H1 (cell line): Measurements from ENCODE around the gene SLC4A9. TPM values are rescaled to one million over a fixed set of nuclear protein-coding genes. Genes with fewer than 3 reads are reported as not detected.

ENCODE experiments used
- CTCF ChIA-PET: fragments of 300-600 bp; sonication (Branson Sonifier 250); formaldehyde crosslinking; loops from one replicate; lab custom pipeline; 2021; ENCODE audit not compliant: partially characterized antibody; lab: Charles Lee
- POLR2A ChIA-PET: fragments of 300-600 bp; sonication (Branson Sonifier 250); formaldehyde crosslinking; loops from one replicate; lab custom pipeline; 2021; ENCODE audit warnings: inconsistent platforms; ENCODE audit not compliant: partially characterized antibody; lab: Charles Lee
- DNase-seq, 2 experiments: peaks; one replicate each; pipeline versions ENCODE4 v3.0.0 to v3.0.0-alpha.2; 2010 to 2022; ENCODE audit warnings: low spot score in 2 of 2, low read depth in 1 of 2, mixed read lengths in 1 of 2
- FAIRE-seq: peaks from 2 replicates; lab custom pipeline; 2011; peaks lifted over from hg19 to GRCh38; lab: Jason Lieb, UNC
- H2AFZ ChIP-seq: 2 replicates; pipeline ENCODE4 v1.8.1; 2012; ENCODE audit warnings: low read length, inconsistent platforms
- H2AK5ac ChIP-seq: 2 replicates; pipeline ENCODE4 v1.6.1; 2013; ENCODE audit warnings: low read depth, low read length
- H2BK120ac ChIP-seq: replicated peaks from 2 replicates; pipeline ENCODE3; 2013; ENCODE audit warnings: low read depth, low read length, inconsistent platforms
- H2BK12ac ChIP-seq: 2 replicates; pipeline ENCODE4 v1.6.1; 2013; ENCODE audit warnings: low read depth, low read length
- H2BK15ac ChIP-seq: 2 replicates; pipeline ENCODE4 v1.6.1; 2013; ENCODE audit warnings: low read length
- H2BK20ac ChIP-seq: 2 replicates; pipeline ENCODE4 v1.6.1; 2013; ENCODE audit warnings: low read length
- H2BK5ac ChIP-seq: 2 replicates; pipeline ENCODE4 v1.6.1; 2013; ENCODE audit warnings: low read depth, low read length
- H3K14ac ChIP-seq: 2 replicates; pipeline ENCODE4 v1.6.1; 2013; ENCODE audit warnings: inconsistent platforms; ENCODE audit not compliant: insufficient read length
- H3K18ac ChIP-seq: 2 replicates; pipeline ENCODE4 v1.6.1; 2013; ENCODE audit warnings: low read length; ENCODE audit errors: extremely low read depth
- H3K23ac ChIP-seq: 2 replicates; pipeline ENCODE4 v1.6.1; 2013; ENCODE audit warnings: inconsistent platforms; ENCODE audit not compliant: insufficient read length
- H3K23me2 ChIP-seq: 2 replicates; pipeline ENCODE4 v1.6.1; 2013; ENCODE audit warnings: low read depth, low read length
- H3K27ac ChIP-seq: 2 replicates; pipeline ENCODE4 v1.6.1; 2011; ENCODE audit warnings: low read depth, low read length, inconsistent platforms
- H3K27me3 ChIP-seq, 4 experiments: replicated peaks in 1 of 4; 1 replicate in 1 of 4; 2 replicates in 3 of 4; pipeline versions ENCODE4 v1.6.1 to v1.8.1; 2011 to 2013; ENCODE audit warnings: low read length in 3 of 4, mild to moderate bottlenecking in 3 of 4, inconsistent platforms in 2 of 4, mixed read lengths in 2 of 4, moderate library complexity in 1 of 4; ENCODE audit not compliant: control insufficient read depth in 3 of 4, insufficient read depth in 3 of 4; ENCODE audit errors: extremely low read depth in 1 of 4
- H3K36me3 ChIP-seq, 4 experiments: 2 replicates each; pipeline versions ENCODE4 v1.6.1 to v1.8.1; 2011 to 2013; ENCODE audit warnings: mild to moderate bottlenecking in 4 of 4, low read length in 3 of 4, moderate library complexity in 2 of 4, control low read depth in 1 of 4, inconsistent platforms in 1 of 4; ENCODE audit not compliant: insufficient read depth in 4 of 4, control insufficient read depth in 2 of 4
- H3K4ac ChIP-seq: replicated peaks from 2 replicates; pipeline ENCODE3; 2013; ENCODE audit warnings: low read length, low read depth, mixed read lengths, inconsistent platforms; ENCODE audit not compliant: insufficient read length
- H3K4me1 ChIP-seq, 4 experiments: replicated peaks in 1 of 4; 1 replicate in 1 of 4; 2 replicates in 3 of 4; pipeline versions ENCODE4 v1.6.1 to v1.8.1; 2011 to 2013; ENCODE audit warnings: low read length in 3 of 4, inconsistent platforms in 2 of 4, mixed read lengths in 1 of 4; ENCODE audit not compliant: insufficient read depth in 4 of 4, control insufficient read depth in 3 of 4
- H3K4me2 ChIP-seq, 2 experiments: 2 replicates each; pipeline versions ENCODE4 v1.6.1 to v1.8.1; 2011 to 2013; ENCODE audit warnings: low read depth in 2 of 2, low read length in 2 of 2, control low read depth in 1 of 2, inconsistent platforms in 1 of 2, mild to moderate bottlenecking in 1 of 2; ENCODE audit not compliant: insufficient read depth in 1 of 2
- H3K4me3 ChIP-seq, 4 experiments: fragments of 200-600, 300-600 bp in 1 of 4; sonication (generic), shearing (Covaris generic), sonication (Bioruptor Twin) in 1 of 4; 2 replicates each; pipeline versions ENCODE4 v1.5.1 to v1.8.1; 2011 to 2016; ENCODE audit warnings: low read length in 4 of 4, low read depth in 3 of 4, control low read depth in 2 of 4, inconsistent platforms in 2 of 4, mild to moderate bottlenecking in 2 of 4, mixed read lengths in 1 of 4, moderate library complexity in 1 of 4; ENCODE audit not compliant: insufficient read depth in 2 of 4; ENCODE audit errors: extremely low read depth in 1 of 4
- H3K56ac ChIP-seq: replicated peaks from 2 replicates; pipeline ENCODE3; 2013; ENCODE audit warnings: low read depth, mild to moderate bottlenecking, mixed read lengths, low read length, inconsistent platforms; ENCODE audit not compliant: insufficient read length
- H3K79me1 ChIP-seq: 2 replicates; pipeline ENCODE4 v1.6.1; 2013; ENCODE audit warnings: low read depth, low read length, control low read depth
- H3K79me2 ChIP-seq, 2 experiments: 2 replicates each; pipeline versions ENCODE4 v1.6.1 to v1.8.1; 2012 to 2013; ENCODE audit warnings: low read length in 2 of 2, mild to moderate bottlenecking in 2 of 2, inconsistent platforms in 1 of 2; ENCODE audit not compliant: insufficient read depth in 2 of 2, control insufficient read depth in 1 of 2
- H3K9ac ChIP-seq, 4 experiments: replicated peaks in 1 of 4; 1 replicate in 1 of 4; 2 replicates in 3 of 4; pipeline versions ENCODE4 v1.6.1 to v1.8.1; 2011 to 2013; ENCODE audit warnings: low read depth in 3 of 4, low read length in 3 of 4, control low read depth in 2 of 4, mild to moderate bottlenecking in 2 of 4, moderate library complexity in 2 of 4, inconsistent platforms in 1 of 4; ENCODE audit errors: extremely low read depth in 1 of 4
- H3K9me3 ChIP-seq, 2 experiments: 2 replicates each; pipeline versions ENCODE4 v1.6.1 to v1.8.1; 2012 to 2013; ENCODE audit warnings: mild to moderate bottlenecking in 2 of 2, moderate library complexity in 2 of 2, control low read depth in 1 of 2, inconsistent platforms in 1 of 2, low read depth in 1 of 2, low read length in 1 of 2, mixed read lengths in 1 of 2; ENCODE audit not compliant: insufficient read depth in 2 of 2
- H4K20me1 ChIP-seq, 2 experiments: replicated peaks in 1 of 2; 2 replicates each; pipeline versions ENCODE3 to v1.8.1; 2011 to 2013; ENCODE audit warnings: inconsistent platforms in 2 of 2, low read length in 2 of 2, mild to moderate bottlenecking in 1 of 2; ENCODE audit not compliant: insufficient read depth in 2 of 2, control insufficient read depth in 1 of 2
- H4K5ac ChIP-seq: 2 replicates; pipeline ENCODE4 v1.6.1; 2013; ENCODE audit warnings: low read length, low read depth, mixed read lengths, inconsistent platforms; ENCODE audit not compliant: insufficient read length
- H4K8ac ChIP-seq: 2 replicates; pipeline ENCODE4 v1.8.0; 2013; ENCODE audit warnings: mild to moderate bottlenecking, moderate library complexity, low read length, inconsistent platforms; ENCODE audit not compliant: insufficient read depth; ENCODE audit errors: extremely low read depth
- H4K91ac ChIP-seq: replicated peaks from 2 replicates; pipeline ENCODE3; 2013; ENCODE audit warnings: low read length, mixed read lengths, inconsistent platforms; ENCODE audit not compliant: insufficient read length
- BRCA1 ChIP-seq: IDR thresholded peaks from 2 replicates; pipeline ENCODE4 v1.6.1; 2012; ENCODE audit warnings: low read depth, low read length, improper control_type of control experiment
- RBBP5 ChIP-seq: IDR thresholded peaks from 2 replicates; pipeline ENCODE4 v1.7.1; 2012; ENCODE audit warnings: low read depth, mild to moderate bottlenecking, inconsistent platforms, low read length, moderate library complexity, borderline replicate concordance
- SRF ChIP-seq: IDR thresholded peaks from 2 replicates; pipeline ENCODE4 v1.6.1; 2011; ENCODE audit warnings: mild to moderate bottlenecking, low read depth, low read length, moderate library complexity
- ZNF274 ChIP-seq: IDR thresholded peaks from 2 replicates; pipeline ENCODE4 v1.7.0; 2012; ENCODE audit warnings: low read length, borderline replicate concordance; ENCODE audit errors: extremely low read depth
- WGBS, 2 experiments: shearing (Covaris generic) in 1 of 2; methylation state at CpG; one replicate each; pipeline versions ENCODE4 v1.1.6 to v1.1.7; 2013 to 2015; ENCODE audit warnings: low lambda C conversion rate in 2 of 2, mixed read lengths in 2 of 2, inconsistent platforms in 1 of 2, low coverage in 1 of 2, missing lambda C conversion rate in 1 of 2; ENCODE audit not compliant: insufficient replicate concordance in 2 of 2, insufficient coverage in 1 of 2, insufficient read length in 1 of 2; ENCODE audit errors: extremely low coverage in 1 of 2, missing lambda C conversion rate in 1 of 2; 5-methylcytosine and 5-hydroxymethylcytosine counted together
- polyA plus RNA-seq, 7 experiments: library from polyadenylated mRNA; depleted of rRNA in 3 of 7; stranded (reverse) in 5 of 7; unstranded in 2 of 7; fragments of >200 nt in 5 of 7; fragments of 200-250 nt in 2 of 7; gene quantifications; 1 replicate in 5 of 7; 2 replicates in 1 of 7; 4 replicates in 1 of 7; pipeline versions ENCODE4 v1.2.1 to v1.2.3, GENCODE V29; 2011 to 2013; ENCODE audit warnings: missing spikeins in 2 of 7, mixed read lengths in 2 of 7
- total RNA-seq: library from RNA; stranded (reverse); fragmentation: NEBNext Ultra II Directional; extraction: Animal tissue kit (Norgen Biotek cat#: 25700); gene quantifications from 2 replicates; pipeline ENCODE4 v1.2.1, GENCODE V29; 2021
- TF ChIP-seq, protein P1 (sequence below): IDR thresholded peaks from 2 replicates; pipeline ENCODE4 v1.6.1; 2012; ENCODE audit warnings: low read length, inconsistent platforms

The SLC4A9 gene
- total and polyA plus RNA-seq, 2 of the 8 experiments (the other 6 are each of a cell fraction or from before 2014, with no cell fraction given), result 0.15 to 0.28 TPM

GRCh38 chr5:140338336-140338735, 21.7 kb upstream of the SLC4A9 start:
- Histone ChIP-seq H2BK5ac (no peak overlapping the region), H2BK15ac (no peak overlapping the region), H4K8ac (no peak overlapping the region), H3K4me2 (no peak overlapping the region), H2BK20ac (no peak overlapping the region), H3K36me3 (peaks cover 0 to 4% (median 1%) of the 10 kb centered on the region in 4 experiments; a peak in 2 of 8 replicates), H3K9me3 (no peaks in the 10 kb centered on the region), H3K27me3 (no peaks in the 10 kb centered on the region), H3K23ac (no peak overlapping the region), H3K4me3 (no peak overlapping the region), H2AK5ac (no peak overlapping the region), H3K79me2 (no peaks in the 10 kb centered on the region), H3K23me2 (no peaks in the 10 kb centered on the region), H2AFZ (no peak overlapping the region), H3K18ac (no peak overlapping the region), H3K4ac (no peak overlapping the region), H3K4me1 (no peaks in the 10 kb centered on the region), H4K20me1 (no peaks in the 10 kb centered on the region), H2BK120ac (no peak overlapping the region), H3K27ac (no peak overlapping the region), H3K79me1 (no peaks in the 10 kb centered on the region; the same call in 1 of the 2 replicates), H3K56ac (no peak overlapping the region), H4K5ac (no peak overlapping the region), H4K91ac (no peak overlapping the region), H2BK12ac (no peak overlapping the region), H3K9ac (no peak overlapping the region), H3K14ac (no peak overlapping the region)
- CTCF ChIA-PET, result interaction anchor here (1.4 to 4.0 kb wide), 5 partner anchors 7 to 97 kb away, joined by 3 to 29 read pairs (median 21); partner anchors contain the start of gene HBEGF
- FAIRE-seq (no peak), DNase-seq (no peak)
- no peak for TF ChIP-seq SRF
- no peak for TF ChIP-seq RBBP5
- TF ChIP-seq ZNF274, result no peak
- no peak for TF ChIP-seq BRCA1
- TF ChIP-seq, protein P1, sequence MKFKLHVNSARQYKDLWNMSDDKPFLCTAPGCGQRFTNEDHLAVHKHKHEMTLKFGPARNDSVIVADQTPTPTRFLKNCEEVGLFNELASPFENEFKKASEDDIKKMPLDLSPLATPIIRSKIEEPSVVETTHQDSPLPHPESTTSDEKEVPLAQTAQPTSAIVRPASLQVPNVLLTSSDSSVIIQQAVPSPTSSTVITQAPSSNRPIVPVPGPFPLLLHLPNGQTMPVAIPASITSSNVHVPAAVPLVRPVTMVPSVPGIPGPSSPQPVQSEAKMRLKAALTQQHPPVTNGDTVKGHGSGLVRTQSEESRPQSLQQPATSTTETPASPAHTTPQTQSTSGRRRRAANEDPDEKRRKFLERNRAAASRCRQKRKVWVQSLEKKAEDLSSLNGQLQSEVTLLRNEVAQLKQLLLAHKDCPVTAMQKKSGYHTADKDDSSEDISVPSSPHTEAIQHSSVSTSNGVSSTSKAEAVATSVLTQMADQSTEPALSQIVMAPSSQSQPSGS, result no peak
- WGBS, 2 experiments, result 78% methylated on average over 3 of the region's 3 CpGs; no CpG with 5 or more reads in 1 of the 2 experiments
- POLR2A ChIA-PET, result interaction anchor here (3.5 kb wide), 1 partner anchor 8 kb away, joined by 22 read pairs; the partner anchor contains the start of gene HBEGF
